Prostate gland (tissue), 2 donors: ENCODE results near the gene BDP1.
A peak's percentile ranks its signal among the peaks of the same experiment; 100 is the strongest.
"Not testable (repeated sequence)": the region's sequence is repeated elsewhere in the genome, so short reads cannot be mapped to it uniquely, and the experiment has no call there.

Experiments used
- POLR2A ChIP-seq: fragments of 450-650 bp; IDR thresholded peaks from one replicate; pipeline ENCODE4 v1.6.1; 2016; ENCODE audit warnings: antibody characterized with exemption, mild to moderate bottlenecking
- TF ChIP-seq, protein P1 (sequence below), 4 experiments: fragments of 200-600 bp in 2 of 4; fragments of 450-650 bp in 2 of 4; sonication (generic) in 2 of 4; IDR thresholded peaks; 1 replicate in 3 of 4; 2 replicates in 1 of 4; pipeline ENCODE4 v1.5.1; 2016 to 2019; ENCODE audit warnings: antibody characterized with exemption in 4 of 4, mild to moderate bottlenecking in 2 of 4, moderate library complexity in 2 of 4

DNA sequence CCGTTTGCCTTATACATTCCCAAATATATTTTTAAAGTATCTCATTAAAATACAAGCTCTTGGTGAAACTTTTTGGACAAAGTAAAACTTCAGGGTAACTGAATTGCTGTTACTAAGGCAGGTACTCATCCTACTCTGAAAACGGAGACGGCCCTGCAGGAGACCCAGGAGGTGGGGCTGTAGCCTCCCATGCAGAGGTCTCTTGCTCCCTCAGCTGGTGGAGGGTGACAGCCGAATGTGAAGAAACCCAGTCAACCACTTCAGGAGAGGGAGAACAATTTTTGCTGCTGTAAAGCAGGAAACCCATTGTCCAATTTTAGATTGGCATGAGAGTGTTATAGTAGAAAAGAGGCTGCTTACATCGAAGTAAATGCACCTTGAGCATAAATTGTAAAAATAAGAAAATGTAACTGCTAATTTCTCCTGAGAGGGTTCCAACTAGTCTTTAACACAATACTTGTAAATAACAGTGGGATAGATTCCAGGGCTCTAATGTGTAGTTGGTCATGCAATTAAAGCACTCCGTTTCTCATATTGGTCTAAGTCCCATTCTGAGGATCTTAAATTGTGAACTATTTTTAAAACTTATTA, 8.1 kb upstream of the BDP1 start:
- TF ChIP-seq, protein P1, sequence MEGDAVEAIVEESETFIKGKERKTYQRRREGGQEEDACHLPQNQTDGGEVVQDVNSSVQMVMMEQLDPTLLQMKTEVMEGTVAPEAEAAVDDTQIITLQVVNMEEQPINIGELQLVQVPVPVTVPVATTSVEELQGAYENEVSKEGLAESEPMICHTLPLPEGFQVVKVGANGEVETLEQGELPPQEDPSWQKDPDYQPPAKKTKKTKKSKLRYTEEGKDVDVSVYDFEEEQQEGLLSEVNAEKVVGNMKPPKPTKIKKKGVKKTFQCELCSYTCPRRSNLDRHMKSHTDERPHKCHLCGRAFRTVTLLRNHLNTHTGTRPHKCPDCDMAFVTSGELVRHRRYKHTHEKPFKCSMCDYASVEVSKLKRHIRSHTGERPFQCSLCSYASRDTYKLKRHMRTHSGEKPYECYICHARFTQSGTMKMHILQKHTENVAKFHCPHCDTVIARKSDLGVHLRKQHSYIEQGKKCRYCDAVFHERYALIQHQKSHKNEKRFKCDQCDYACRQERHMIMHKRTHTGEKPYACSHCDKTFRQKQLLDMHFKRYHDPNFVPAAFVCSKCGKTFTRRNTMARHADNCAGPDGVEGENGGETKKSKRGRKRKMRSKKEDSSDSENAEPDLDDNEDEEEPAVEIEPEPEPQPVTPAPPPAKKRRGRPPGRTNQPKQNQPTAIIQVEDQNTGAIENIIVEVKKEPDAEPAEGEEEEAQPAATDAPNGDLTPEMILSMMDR (IDR thresholded peaks at IDR 0.05) = peak in 2 of 4 experiments; percentile 62 to 69
- TF ChIP-seq POLR2A = not testable (repeated sequence)
